Measurements from ENCODE around the gene AKAP13.

AKAP13 gene

DNA sequence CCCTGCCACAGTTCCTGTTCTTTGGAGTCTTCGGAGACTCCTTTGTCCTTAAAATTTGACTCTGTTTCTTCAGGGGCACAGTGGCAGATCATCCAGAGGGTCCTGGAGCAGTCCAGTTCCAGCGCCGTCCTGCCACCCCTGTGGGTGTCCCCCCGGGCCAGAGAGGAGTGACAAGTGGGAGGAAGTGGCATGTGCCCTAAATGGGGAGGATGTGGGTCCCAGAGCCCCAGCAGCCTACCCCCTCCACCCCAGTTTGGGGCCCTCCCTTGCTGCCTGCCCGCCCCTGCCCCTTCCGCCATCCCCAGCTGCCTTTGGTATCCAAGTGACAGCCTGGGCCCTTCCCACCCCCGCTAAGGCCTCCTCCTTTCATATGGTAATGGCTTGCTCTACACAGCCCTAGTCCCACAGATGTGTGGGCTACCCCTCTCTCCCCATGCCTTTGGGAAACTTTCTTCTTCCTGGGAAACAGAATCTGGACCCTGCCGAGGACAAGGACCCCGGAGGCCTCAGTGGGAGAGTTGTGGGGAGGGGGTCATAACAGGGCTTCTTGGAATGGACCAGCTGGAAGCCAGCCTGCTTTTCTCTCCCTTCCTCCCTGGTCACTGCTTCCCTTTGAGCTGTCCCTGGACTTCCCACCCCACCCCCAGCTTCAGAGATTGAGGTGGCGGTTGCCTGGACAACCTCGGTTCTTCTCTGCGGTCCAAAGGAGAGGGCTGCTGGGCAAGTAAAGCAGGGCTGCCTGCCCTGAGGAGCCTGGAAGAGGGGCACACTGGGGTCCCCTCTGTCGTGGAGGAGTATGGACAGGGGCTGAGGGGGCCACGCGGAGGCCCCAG, 371.1 kb downstream of the AKAP13 start:
- no peaks in the 10 kb centered on the region for H3K9me3 ChIP-seq (ENCODE audit: control insufficient read depth, insufficient read depth, low read length)
- no peak overlapping the region for H3K4me3 ChIP-seq (ENCODE audit: low read length)
- H3K27ac ChIP-seq (ENCODE audit: low read length): no peak overlapping the region
- peak; percentile 47 for DNase-seq (ENCODE audit: low read depth, low spot score)
- peaks cover 14% of the 10 kb centered on the region for H3K4me1 ChIP-seq (ENCODE audit: control insufficient read depth, insufficient read depth, low read length)
- H3K36me3 ChIP-seq (ENCODE audit: control insufficient read depth, insufficient read depth, low read length): peaks cover 7% of the 10 kb centered on the region
- H3K27me3 ChIP-seq (ENCODE audit: control insufficient read depth, insufficient read depth, low read length): no peaks in the 10 kb centered on the region
- no CpG with 5 or more reads among the region's 15 CpGs for WGBS (ENCODE audit: insufficient coverage, insufficient read length)

GRCh38 chr15:85752124-85752475, 371.7 kb downstream of the AKAP13 start:
- no peak overlapping the region for H3K4me3 ChIP-seq (ENCODE audit: low read length)
- peaks cover 7% of the 10 kb centered on the region for H3K36me3 ChIP-seq (ENCODE audit: control insufficient read depth, insufficient read depth, low read length)
- H3K27ac ChIP-seq (ENCODE audit: low read length): no peak overlapping the region
- peaks cover 14% of the 10 kb centered on the region for H3K4me1 ChIP-seq (ENCODE audit: control insufficient read depth, insufficient read depth, low read length)
- DNase-seq (ENCODE audit: low read depth, low spot score): no peak
- no CpG with 5 or more reads among the region's 15 CpGs for WGBS (ENCODE audit: insufficient coverage, insufficient read length)
- no peaks in the 10 kb centered on the region for H3K9me3 ChIP-seq (ENCODE audit: control insufficient read depth, insufficient read depth, low read length)
- H3K27me3 ChIP-seq (ENCODE audit: control insufficient read depth, insufficient read depth, low read length): no peaks in the 10 kb centered on the region

DNA sequence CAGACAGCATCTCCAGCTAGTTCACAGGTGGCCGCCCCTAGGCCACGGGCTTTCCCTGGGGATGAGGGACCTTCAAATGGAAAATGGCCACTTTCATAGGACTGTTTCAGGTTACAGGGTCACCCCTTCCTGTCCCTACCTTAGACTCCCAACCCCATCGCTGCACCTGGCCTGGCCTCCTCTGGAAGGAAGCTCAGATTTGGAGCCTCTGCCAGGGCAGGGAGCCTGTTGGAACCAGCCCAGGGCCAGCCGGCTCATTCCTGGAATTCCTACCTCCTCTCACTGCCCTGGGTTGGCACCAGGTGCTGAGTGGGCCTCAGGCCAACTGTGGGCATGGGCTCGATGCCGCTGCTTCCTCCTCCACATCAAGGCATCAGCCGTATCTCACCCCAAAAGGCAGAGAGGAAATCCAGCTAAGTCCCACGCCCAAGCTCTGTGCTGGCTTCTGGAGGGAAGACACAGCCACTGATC, 372.1 kb downstream of the AKAP13 start:
- H3K27me3 ChIP-seq (ENCODE audit: control insufficient read depth, insufficient read depth, low read length): no peaks in the 10 kb centered on the region
- no peak for DNase-seq (ENCODE audit: low read depth, low spot score)
- H3K27ac ChIP-seq (ENCODE audit: low read length): no peak overlapping the region
- no peak overlapping the region for H3K4me3 ChIP-seq (ENCODE audit: low read length)
- WGBS (ENCODE audit: insufficient coverage, insufficient read length): no CpG with 5 or more reads among the region's 8 CpGs
- H3K4me1 ChIP-seq (ENCODE audit: control insufficient read depth, insufficient read depth, low read length): peaks cover 14% of the 10 kb centered on the region
- H3K36me3 ChIP-seq (ENCODE audit: control insufficient read depth, insufficient read depth, low read length): peaks cover 7% of the 10 kb centered on the region
- no peaks in the 10 kb centered on the region for H3K9me3 ChIP-seq (ENCODE audit: control insufficient read depth, insufficient read depth, low read length)

DNA sequence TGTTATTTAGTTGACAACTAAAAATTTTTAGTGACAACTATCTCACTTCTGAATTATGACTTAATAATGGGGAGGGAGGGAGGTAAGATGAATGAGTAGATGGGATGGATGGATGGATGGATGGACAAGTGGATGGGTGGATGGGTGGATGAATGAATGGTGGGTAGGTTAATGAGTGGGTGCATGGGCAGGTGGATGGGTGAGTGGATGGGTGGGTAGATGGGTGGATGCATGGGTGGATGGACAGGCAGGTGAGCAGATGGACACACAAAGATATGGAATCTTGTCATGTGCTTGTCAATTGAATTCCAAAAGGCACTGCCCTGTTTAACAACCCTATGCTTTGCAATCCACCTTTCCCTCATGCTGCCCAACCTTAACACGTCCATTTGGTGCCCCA, 372.9 kb downstream of the AKAP13 start:
- H3K9me3 ChIP-seq (ENCODE audit: control insufficient read depth, insufficient read depth, low read length): no peaks in the 10 kb centered on the region
- peaks cover 13% of the 10 kb centered on the region for H3K4me1 ChIP-seq (ENCODE audit: control insufficient read depth, insufficient read depth, low read length)
- H3K27ac ChIP-seq (ENCODE audit: low read length): no peak overlapping the region
- WGBS (ENCODE audit: insufficient coverage, insufficient read length): no CpG with 5 or more reads among the region's 1 CpG
- H3K27me3 ChIP-seq (ENCODE audit: control insufficient read depth, insufficient read depth, low read length): no peaks in the 10 kb centered on the region
- no peak for DNase-seq (ENCODE audit: low read depth, low spot score)
- H3K36me3 ChIP-seq (ENCODE audit: control insufficient read depth, insufficient read depth, low read length): peaks cover 10% of the 10 kb centered on the region
- H3K4me3 ChIP-seq (ENCODE audit: low read length): no peak overlapping the region

DNA sequence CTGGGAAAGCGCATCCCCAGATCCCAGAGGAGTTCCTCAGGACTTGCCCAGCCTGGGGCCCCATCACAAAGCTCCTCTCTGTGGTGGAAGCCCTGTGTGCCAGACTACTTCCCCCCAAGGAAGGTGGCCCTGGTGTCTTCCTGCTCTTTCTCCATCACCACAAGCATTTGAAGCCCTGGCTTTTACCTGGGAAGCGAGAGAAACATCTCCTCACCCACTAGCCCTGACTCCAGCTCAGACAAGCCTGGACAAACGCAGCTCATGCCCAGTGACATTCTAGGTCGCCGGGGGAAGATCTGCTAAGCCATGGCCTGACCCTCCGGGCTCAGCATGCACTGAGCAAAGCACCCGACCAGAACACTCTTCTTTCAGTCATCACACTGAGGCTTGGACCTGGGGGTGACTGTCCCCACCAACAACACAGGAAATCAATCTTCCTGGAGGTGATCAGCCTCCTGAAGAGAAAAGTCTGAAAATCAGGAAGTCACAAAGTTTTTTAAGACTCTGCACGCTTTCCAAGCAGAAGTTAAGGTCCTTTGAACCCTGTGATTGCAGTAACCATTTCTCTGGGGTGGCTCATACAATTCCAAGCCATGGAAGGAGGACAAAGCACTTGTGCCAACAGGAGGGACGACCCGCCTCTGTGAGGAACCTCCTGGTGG, 373.5 kb downstream of the AKAP13 start:
- H3K27me3 ChIP-seq (ENCODE audit: control insufficient read depth, insufficient read depth, low read length): no peaks in the 10 kb centered on the region
- no CpG with 5 or more reads among the region's 10 CpGs for WGBS (ENCODE audit: insufficient coverage, insufficient read length)
- no peak overlapping the region for H3K27ac ChIP-seq (ENCODE audit: low read length)
- H3K4me3 ChIP-seq (ENCODE audit: low read length): no peak overlapping the region
- peaks cover 10% of the 10 kb centered on the region for H3K4me1 ChIP-seq (ENCODE audit: control insufficient read depth, insufficient read depth, low read length)
- H3K36me3 ChIP-seq (ENCODE audit: control insufficient read depth, insufficient read depth, low read length): peaks cover 11% of the 10 kb centered on the region; the same call in 1 of the 2 replicates
- H3K9me3 ChIP-seq (ENCODE audit: control insufficient read depth, insufficient read depth, low read length): no peaks in the 10 kb centered on the region
- no peak for DNase-seq (ENCODE audit: low read depth, low spot score)

- Histone ChIP-seq H3K36me3 (ENCODE audit: control insufficient read depth, insufficient read depth, low read length) (peaks cover 11% of the 10 kb centered on the region; the same call in 1 of the 2 replicates), H3K4me3 (ENCODE audit: low read length) (no peak overlapping the region), H3K27me3 (ENCODE audit: control insufficient read depth, insufficient read depth, low read length) (no peaks in the 10 kb centered on the region), H3K27ac (ENCODE audit: low read length) (no peak overlapping the region), H3K4me1 (ENCODE audit: control insufficient read depth, insufficient read depth, low read length) (peaks cover 10% of the 10 kb centered on the region), H3K9me3 (ENCODE audit: control insufficient read depth, insufficient read depth, low read length) (no peaks in the 10 kb centered on the region)
- no peak for DNase-seq (ENCODE audit: low read depth, low spot score)
- no CpG with 5 or more reads among the region's 7 CpGs for WGBS (ENCODE audit: insufficient coverage, insufficient read length)
Observed at GRCh38 chr15:85754989-85755388, 374.6 kb downstream of the AKAP13 start.

DNA sequence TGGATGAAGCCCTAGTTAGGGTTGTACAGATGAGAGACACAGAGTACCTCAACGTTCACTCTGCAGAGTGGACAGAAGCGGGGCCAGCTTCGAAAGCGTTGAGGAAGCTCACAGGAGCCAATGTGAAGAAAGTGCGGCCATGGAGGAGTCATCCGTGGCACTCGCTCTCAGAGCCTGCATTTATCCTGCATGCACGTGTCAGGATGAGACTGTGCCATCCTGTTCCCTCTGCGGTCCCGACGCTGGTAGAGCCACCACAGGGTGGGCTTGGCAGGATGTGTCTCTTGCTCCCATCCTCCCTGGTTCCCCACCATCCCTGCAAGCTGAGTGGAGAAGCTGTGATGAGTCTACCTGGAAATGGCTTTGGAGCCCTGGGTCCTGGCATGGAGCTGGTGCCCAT, 375.1 kb downstream of the AKAP13 start:
- peaks cover 8% of the 10 kb centered on the region for H3K4me1 ChIP-seq (ENCODE audit: control insufficient read depth, insufficient read depth, low read length)
- peaks cover 11% of the 10 kb centered on the region; the same call in 1 of the 2 replicates for H3K36me3 ChIP-seq (ENCODE audit: control insufficient read depth, insufficient read depth, low read length)
- no peak overlapping the region for H3K27ac ChIP-seq (ENCODE audit: low read length)
- no peak for DNase-seq (ENCODE audit: low read depth, low spot score)
- no CpG with 5 or more reads among the region's 11 CpGs for WGBS (ENCODE audit: insufficient coverage, insufficient read length)
- no peaks in the 10 kb centered on the region for H3K9me3 ChIP-seq (ENCODE audit: control insufficient read depth, insufficient read depth, low read length)
- H3K27me3 ChIP-seq (ENCODE audit: control insufficient read depth, insufficient read depth, low read length): no peaks in the 10 kb centered on the region
- no peak overlapping the region for H3K4me3 ChIP-seq (ENCODE audit: low read length)

DNA sequence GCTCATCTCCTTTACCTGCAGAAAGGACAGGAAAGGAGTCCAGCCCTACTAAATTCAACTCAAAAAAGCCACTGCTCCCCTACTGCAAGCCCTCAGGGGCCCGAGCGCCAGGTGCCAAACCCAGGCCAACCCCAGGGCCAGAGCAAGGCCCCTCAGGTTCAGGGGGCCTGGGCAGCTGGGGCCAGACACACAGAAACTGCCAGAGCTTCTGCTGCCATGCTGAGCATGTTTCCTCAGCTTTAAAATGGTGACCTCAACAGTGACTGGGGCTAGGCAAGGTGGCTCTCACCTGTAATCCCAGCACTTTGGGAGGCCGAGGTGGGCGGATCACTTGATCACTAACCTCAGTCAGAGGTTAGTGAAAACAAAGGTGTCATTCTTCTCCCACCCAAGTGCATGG, 375.5 kb downstream of the AKAP13 start:
- H3K27ac ChIP-seq (ENCODE audit: low read length): no peak overlapping the region
- no peaks in the 10 kb centered on the region for H3K9me3 ChIP-seq (ENCODE audit: control insufficient read depth, insufficient read depth, low read length)
- peaks cover 6% of the 10 kb centered on the region for H3K4me1 ChIP-seq (ENCODE audit: control insufficient read depth, insufficient read depth, low read length)
- H3K4me3 ChIP-seq (ENCODE audit: low read length): no peak overlapping the region
- peaks cover 11% of the 10 kb centered on the region for H3K36me3 ChIP-seq (ENCODE audit: control insufficient read depth, insufficient read depth, low read length)
- no peak for DNase-seq (ENCODE audit: low read depth, low spot score)
- whole genome bisulfite sequencing (ENCODE audit: insufficient coverage, insufficient read length): no CpG with 5 or more reads among the region's 4 CpGs
- H3K27me3 ChIP-seq (ENCODE audit: control insufficient read depth, insufficient read depth, low read length): no peaks in the 10 kb centered on the region

- no peak for DNase-seq (ENCODE audit: low read depth, low spot score)
- Histone ChIP-seq H3K4me3 (ENCODE audit: low read length) (no peak overlapping the region), H3K36me3 (ENCODE audit: control insufficient read depth, insufficient read depth, low read length) (peaks cover 11% of the 10 kb centered on the region), H3K27me3 (ENCODE audit: control insufficient read depth, insufficient read depth, low read length) (no peaks in the 10 kb centered on the region), H3K4me1 (ENCODE audit: control insufficient read depth, insufficient read depth, low read length) (peaks cover 6% of the 10 kb centered on the region), H3K9me3 (ENCODE audit: control insufficient read depth, insufficient read depth, low read length) (no peaks in the 10 kb centered on the region), H3K27ac (ENCODE audit: low read length) (no peak overlapping the region)
- WGBS (ENCODE audit: insufficient coverage, insufficient read length): no CpG with 5 or more reads among the region's 9 CpGs
Observed at GRCh38 chr15:85756411-85757072, 376.1 kb downstream of the AKAP13 start.

DNA sequence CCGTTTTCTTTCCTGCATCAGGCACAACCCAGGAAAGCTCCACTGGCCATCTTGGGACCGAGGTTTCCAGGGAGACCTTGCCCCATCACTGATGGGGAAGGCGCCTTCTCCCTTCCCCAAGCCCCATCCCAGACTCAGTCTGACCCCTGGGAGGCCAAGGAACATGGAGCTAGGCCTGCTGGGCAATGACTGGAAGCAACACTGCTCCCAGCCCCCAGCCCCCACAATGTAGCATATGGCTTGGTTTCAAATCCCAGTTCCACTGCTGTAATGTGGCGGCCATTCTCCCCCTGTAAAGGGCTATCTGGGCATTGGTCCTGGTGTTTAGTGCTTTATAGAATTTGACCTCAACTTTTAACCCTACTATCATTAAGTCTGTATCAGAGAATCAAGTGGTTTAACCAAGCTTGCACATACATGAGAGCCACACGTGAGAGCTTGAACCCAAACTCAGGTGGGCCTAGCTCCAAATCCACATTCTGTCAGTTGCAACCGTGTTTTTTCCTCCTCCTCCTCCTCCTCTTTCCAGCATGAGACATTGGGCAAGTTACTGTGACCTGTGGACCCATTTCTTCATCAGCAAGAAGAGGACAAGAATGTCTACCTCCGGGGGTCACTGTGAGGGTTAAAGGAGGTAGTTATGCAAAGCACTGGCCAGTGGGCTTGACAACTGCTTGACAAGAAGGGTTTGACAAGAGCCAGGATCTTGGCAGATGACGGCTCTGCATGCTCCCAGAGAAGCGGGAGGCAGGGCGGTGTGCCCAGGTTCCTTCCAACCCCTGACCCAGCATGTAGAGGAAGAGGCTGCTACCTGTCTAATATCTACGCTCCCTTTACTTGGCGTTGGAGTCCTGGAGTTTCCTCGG, 376.9 kb downstream of the AKAP13 start:
- H3K4me1 ChIP-seq (ENCODE audit: control insufficient read depth, insufficient read depth, low read length): peaks cover 6% of the 10 kb centered on the region
- no peak overlapping the region for H3K4me3 ChIP-seq (ENCODE audit: low read length)
- no peak for DNase-seq (ENCODE audit: low read depth, low spot score)
- peaks cover 11% of the 10 kb centered on the region for H3K36me3 ChIP-seq (ENCODE audit: control insufficient read depth, insufficient read depth, low read length)
- WGBS (ENCODE audit: insufficient coverage, insufficient read length): no CpG with 5 or more reads among the region's 13 CpGs
- H3K27me3 ChIP-seq (ENCODE audit: control insufficient read depth, insufficient read depth, low read length): no peaks in the 10 kb centered on the region
- H3K27ac ChIP-seq (ENCODE audit: low read length): no peak overlapping the region
- no peaks in the 10 kb centered on the region for H3K9me3 ChIP-seq (ENCODE audit: control insufficient read depth, insufficient read depth, low read length)

All from iPS DF 6.9 (cell line).